Epithelial cell of proximal tubule (primary cell): ENCODE data around the gene MTUS2. TPM values are rescaled to one million over a fixed set of nuclear protein-coding genes. Genes with fewer than 3 reads are reported as not detected.

ENCODE experiments used
- DNase-seq: peaks from one replicate; pipeline ENCODE4 v3.0.0-alpha.2; 2011; ENCODE audit warnings: low read depth
- H3K4me3 ChIP-seq: 2 replicates; pipeline ENCODE4 v1.5.1; 2011; ENCODE audit warnings: low read depth, mild to moderate bottlenecking, low read length
- total RNA-seq: library from RNA; depleted of rRNA; stranded (reverse); fragments of >200 nt; gene quantifications from 2 replicates; pipeline ENCODE4 v1.2.3, GENCODE V29; 2015
- TF ChIP-seq, protein P1 (sequence below): conservative IDR thresholded peaks from 2 replicates; pipeline ENCODE4 v1.5.1; 2012; ENCODE audit warnings: low read depth, mild to moderate bottlenecking, low read length

Gene MTUS2
- total RNA-seq, 1 donor from 2014 or later = not detected

DNA sequence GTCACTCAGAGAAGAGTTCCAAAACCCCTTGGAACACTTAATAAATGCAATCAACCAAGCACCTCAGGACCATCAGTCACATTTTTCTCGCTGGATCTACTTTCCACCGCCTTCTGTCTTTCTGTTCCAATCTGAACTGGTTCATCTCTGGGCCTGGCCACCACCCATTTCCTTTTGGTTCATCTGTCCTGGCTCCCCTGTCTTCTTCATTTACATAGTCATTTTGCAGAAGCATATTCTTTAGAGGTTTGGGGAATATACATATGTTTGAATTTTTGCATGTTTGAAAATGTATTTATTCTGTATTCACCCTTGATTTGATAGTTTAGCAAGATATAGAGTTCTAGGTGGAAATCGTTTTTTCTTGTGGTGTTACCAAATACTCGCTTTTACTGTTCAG is 188.2 kb downstream of the MTUS2 start:
- no peak overlapping the region for H3K4me3 ChIP-seq
- no peak for DNase-seq
- TF ChIP-seq, protein P1, sequence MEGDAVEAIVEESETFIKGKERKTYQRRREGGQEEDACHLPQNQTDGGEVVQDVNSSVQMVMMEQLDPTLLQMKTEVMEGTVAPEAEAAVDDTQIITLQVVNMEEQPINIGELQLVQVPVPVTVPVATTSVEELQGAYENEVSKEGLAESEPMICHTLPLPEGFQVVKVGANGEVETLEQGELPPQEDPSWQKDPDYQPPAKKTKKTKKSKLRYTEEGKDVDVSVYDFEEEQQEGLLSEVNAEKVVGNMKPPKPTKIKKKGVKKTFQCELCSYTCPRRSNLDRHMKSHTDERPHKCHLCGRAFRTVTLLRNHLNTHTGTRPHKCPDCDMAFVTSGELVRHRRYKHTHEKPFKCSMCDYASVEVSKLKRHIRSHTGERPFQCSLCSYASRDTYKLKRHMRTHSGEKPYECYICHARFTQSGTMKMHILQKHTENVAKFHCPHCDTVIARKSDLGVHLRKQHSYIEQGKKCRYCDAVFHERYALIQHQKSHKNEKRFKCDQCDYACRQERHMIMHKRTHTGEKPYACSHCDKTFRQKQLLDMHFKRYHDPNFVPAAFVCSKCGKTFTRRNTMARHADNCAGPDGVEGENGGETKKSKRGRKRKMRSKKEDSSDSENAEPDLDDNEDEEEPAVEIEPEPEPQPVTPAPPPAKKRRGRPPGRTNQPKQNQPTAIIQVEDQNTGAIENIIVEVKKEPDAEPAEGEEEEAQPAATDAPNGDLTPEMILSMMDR = no peak

DNA sequence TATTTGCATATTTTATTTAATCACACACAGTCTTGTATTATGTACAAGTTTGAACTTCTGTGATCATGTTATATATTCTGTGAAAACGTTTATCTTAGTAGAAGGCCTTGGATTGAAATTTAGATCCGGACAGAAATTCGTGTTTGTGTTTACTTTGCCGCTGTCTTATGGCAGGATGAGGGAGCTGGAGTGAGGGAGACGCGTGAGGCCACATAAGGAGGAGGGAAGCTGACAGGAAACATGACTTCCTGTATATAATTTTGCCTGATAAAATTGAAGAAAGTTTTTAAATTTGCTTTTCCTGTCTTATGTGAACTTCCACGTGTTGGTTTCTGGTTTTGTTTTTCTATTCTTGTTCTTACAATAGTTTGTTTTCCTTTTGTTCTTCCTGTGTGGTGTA is 200.2 kb downstream of the MTUS2 start:
- DNase-seq = no peak
- TF ChIP-seq, protein P1 = no peak
- no peak overlapping the region for H3K4me3 ChIP-seq

DNA sequence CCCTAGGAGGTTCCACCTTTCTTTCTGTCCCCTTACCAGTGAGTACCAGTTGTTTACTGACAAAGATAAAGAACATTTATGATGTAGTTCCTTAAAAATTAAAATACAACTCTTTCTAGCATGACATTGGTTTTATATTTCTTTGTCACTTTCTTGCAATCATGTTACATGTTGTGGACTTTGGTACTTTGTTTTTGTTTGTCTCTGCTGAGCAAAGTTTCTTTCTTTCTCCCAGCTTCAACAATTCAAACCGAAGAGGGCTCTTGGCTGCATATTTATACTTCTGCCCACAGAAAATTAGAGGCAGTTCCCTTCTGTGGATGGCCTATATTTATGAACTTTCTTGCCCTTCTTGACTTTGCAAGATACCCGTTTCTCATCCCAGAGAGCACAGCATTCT is 201.2 kb downstream of the MTUS2 start:
- no peak for DNase-seq
- no peak overlapping the region for H3K4me3 ChIP-seq
- TF ChIP-seq, protein P1 = no peak

DNA sequence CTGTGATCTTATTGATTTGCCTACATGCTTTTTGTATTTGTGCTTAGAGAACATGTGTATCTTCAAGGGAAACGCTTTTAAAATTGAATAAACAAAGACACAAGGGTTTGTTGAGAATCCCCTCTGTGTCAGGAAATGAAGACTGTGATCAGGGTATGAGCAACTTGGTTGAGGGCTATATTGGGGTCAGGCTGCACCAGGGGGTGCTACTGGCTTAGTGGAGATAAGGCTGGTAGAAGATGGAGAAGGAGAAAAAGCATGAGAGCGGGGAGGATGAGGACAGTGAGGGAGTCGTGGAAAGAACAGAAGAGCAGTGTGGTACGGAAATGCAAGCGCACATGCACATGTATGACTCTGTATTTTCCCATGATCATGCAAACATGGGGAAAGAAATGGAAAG is 201.6 kb downstream of the MTUS2 start:
- DNase-seq = no peak
- no peak overlapping the region for H3K4me3 ChIP-seq
- TF ChIP-seq, protein P1 = no peak

DNA sequence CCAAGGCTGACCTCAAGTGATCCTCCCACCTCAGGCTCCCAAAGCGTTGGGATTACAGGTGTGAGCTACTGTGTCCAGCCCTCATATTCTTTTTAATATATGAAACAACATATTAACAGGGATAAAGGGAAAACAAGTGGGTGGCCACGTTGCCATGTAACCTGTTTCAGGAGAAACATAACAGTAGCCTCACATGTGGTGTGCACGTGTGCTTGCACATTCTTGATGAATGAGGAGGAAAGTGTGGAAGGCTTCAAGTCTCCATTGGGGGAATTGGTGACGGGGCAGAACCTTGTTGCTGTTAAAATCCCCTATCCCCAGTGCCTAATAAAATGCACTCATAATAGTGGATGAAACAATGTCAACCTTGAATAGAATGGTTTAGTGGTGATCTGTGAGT is 202.3 kb downstream of the MTUS2 start:
- DNase-seq = no peak
- TF ChIP-seq, protein P1 = no peak
- H3K4me3 ChIP-seq = no peak overlapping the region

DNA sequence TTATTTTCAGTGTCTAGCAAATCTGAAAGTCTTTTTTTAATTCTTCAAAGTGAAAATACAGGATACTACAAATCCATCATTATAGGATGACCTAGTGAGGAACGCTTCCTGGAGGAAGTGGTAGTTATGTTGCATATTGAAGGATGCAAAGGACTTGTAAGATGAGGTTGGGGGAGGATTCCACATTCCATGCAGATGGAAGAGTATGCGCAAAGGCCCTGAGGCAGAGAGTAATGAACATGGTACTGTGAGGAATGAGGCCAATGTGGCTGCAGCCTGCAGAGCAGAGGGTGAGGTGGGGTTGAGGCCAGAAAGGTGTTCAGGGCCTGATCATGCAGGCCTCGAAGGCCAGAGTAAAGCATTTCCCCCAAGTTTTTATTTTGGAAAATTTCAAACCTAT is 202.8 kb downstream of the MTUS2 start:
- TF ChIP-seq, protein P1 = no peak
- H3K4me3 ChIP-seq = no peak overlapping the region
- no peak for DNase-seq

DNA sequence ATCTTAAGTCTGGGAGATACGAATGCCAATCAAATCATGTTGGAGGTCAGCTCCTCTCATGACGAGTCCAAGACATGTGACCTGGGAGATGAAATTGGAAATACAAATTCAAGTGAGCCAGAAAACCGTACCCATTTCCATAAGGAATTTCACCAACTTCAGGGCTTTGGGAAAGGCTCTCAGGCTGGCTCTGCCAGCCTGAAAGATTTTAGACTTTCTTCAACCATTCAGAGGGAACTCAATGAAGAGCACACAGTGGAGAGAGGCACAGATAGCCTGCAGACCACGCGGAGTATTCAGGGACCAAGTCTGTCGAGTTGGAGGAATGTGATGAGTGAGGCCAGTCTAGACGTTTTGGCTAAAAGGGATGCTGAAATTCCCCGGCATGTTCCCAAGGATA is 204.6 kb downstream of the MTUS2 start:
- H3K4me3 ChIP-seq = no peak overlapping the region

More for the DNA sequence above, 204.6 kb downstream of the MTUS2 start:
- DNase-seq = no peak
- TF ChIP-seq, protein P1 = no peak
